HepG2 (cell line): Measurements from ENCODE around the gene PKIB. TPM values are rescaled to one million over a fixed set of nuclear protein-coding genes. Genes with fewer than 3 reads are reported as not detected.

Experiments
- ATAC-seq: fragments of 200-7000 bp; cut with Tn5 transposase; 3 replicates; pipeline ENCODE4 v1.9.1; 2020; ENCODE audit warnings: mild to moderate bottlenecking, moderate library complexity
- BruUV-seq: library from RNA; stranded (reverse); fragments of 400-500 nt; replicated peaks from 2 replicates; lab custom pipeline; 2021; lab: Mats Ljungman, UMichigan
- CTCF ChIA-PET: fragments of 300-600 bp; formaldehyde crosslinking; extraction: SDS; loops from one replicate; lab custom pipeline; 2021; ENCODE audit warnings: low total read pairs, inconsistent platforms, low intra/inter-chr PET ratio; lab: Yijun Ruan, JAX
- POLR2A ChIA-PET: fragments of 350-600 bp; sonication (Branson Sonifier 250); formaldehyde crosslinking; loops from one replicate; lab custom pipeline; 2020; ENCODE audit warnings: antibody characterized with exemption, inconsistent platforms; lab: Yijun Ruan, JAX
- DNase-seq: peaks from one replicate; pipeline ENCODE4 v3.0.0-alpha.2; 2015; ENCODE audit warnings: low spot score
- FAIRE-seq: peaks from 3 replicates; lab custom pipeline; 2011; peaks lifted over from hg19 to GRCh38; lab: Jason Lieb, UNC
- H2AFZ ChIP-seq: one replicate; pipeline ENCODE4 v1.6.1; 2011; ENCODE audit warnings: low read length, inconsistent platforms
- H3K27ac ChIP-seq: fragments of 300-600 bp; 3 replicates; pipeline ENCODE4 v1.8.0; 2011; ENCODE audit warnings: mixed run types, mild to moderate bottlenecking, mixed read lengths, low read length, inconsistent platforms; ENCODE audit not compliant: insufficient read depth; ENCODE audit errors: extremely low read length
- H3K27me3 ChIP-seq, 2 experiments: fragments of 200-600 bp in 1 of 2; 2 replicates in 1 of 2; 3 replicates in 1 of 2; pipeline versions ENCODE4 v1.6.0 to v1.8.0; 2011; ENCODE audit warnings: low read length in 2 of 2, mild to moderate bottlenecking in 2 of 2, moderate library complexity in 2 of 2, inconsistent platforms in 1 of 2; ENCODE audit not compliant: insufficient read depth in 2 of 2, control insufficient read depth in 1 of 2
- H3K36me3 ChIP-seq, 2 experiments: fragments of 200-600 bp in 1 of 2; replicated peaks in 1 of 2; 2 replicates in 1 of 2; 3 replicates in 1 of 2; pipeline versions ENCODE4 v1.5.1 to v1.8.0; 2011; ENCODE audit warnings: low read length in 2 of 2, inconsistent platforms in 1 of 2; ENCODE audit not compliant: insufficient read depth in 2 of 2, control insufficient read depth in 1 of 2
- H3K4me1 ChIP-seq: 2 replicates; pipeline ENCODE4 v1.5.1; 2012; ENCODE audit warnings: low read length, inconsistent platforms; ENCODE audit not compliant: insufficient read depth
- H3K4me2 ChIP-seq: 2 replicates; pipeline ENCODE4 v1.6.0; 2011; ENCODE audit warnings: low read depth, low read length, inconsistent platforms
- H3K4me3 ChIP-seq, 3 experiments: fragments of 200-600 bp in 1 of 3; sonication (generic), shearing (Covaris generic) in 1 of 3; replicated peaks in 1 of 3; 2 replicates each; pipeline ENCODE4 v1.5.1; 2011 to 2016; ENCODE audit warnings: low read length in 3 of 3, inconsistent platforms in 2 of 3, low read depth in 2 of 3, mild to moderate bottlenecking in 2 of 3, control low read depth in 1 of 3, mixed read lengths in 1 of 3; ENCODE audit not compliant: insufficient read depth in 1 of 3
- H3K79me2 ChIP-seq: one replicate; pipeline ENCODE4 v1.6.1; 2011; ENCODE audit warnings: low read length, inconsistent platforms; ENCODE audit not compliant: insufficient read depth
- H3K9ac ChIP-seq: 2 replicates; pipeline ENCODE4 v1.6.0; 2011; ENCODE audit warnings: mild to moderate bottlenecking, low read depth, low read length, inconsistent platforms; ENCODE audit not compliant: insufficient read depth
- H3K9me3 ChIP-seq: 2 replicates; pipeline ENCODE4 v1.5.1; 2012; ENCODE audit warnings: mild to moderate bottlenecking, low read length
- H4K20me1 ChIP-seq: 2 replicates; pipeline ENCODE4 v1.6.0; 2011; ENCODE audit warnings: inconsistent platforms, mild to moderate bottlenecking, low read length, moderate library complexity; ENCODE audit not compliant: insufficient read depth
- SOX6 ChIP-seq, 2 experiments: fragments of 450-650 bp in 1 of 2; sonication (generic) in 1 of 2; formaldehyde crosslinking in 1 of 2; IDR thresholded peaks; 2 replicates each; pipeline versions ENCODE4 v1.4.0 to v1.6.1; 2017 to 2020; ENCODE audit warnings: antibody characterized with exemption in 1 of 2, mild to moderate bottlenecking in 1 of 2, missing genetic modification reagents in 1 of 2
- WGBS: methylation state at CpG from one replicate; pipeline ENCODE4 v1.1.6; 2017; ENCODE audit warnings: low lambda C conversion rate; 5-methylcytosine and 5-hydroxymethylcytosine counted together
- in situ Hi-C: cut with HindIII; loops from 2 replicates; pipeline ENCODE4 v1.10.0; 2017; ENCODE audit warnings: low pct_unique_long_range_greater_than_20kb; ENCODE audit not compliant: extremely low pct_ligation_motif_present
- intact Hi-C: fragments of 100-400 bp; cut with micrococcal nuclease; formaldehyde crosslinking; loops from one replicate; pipeline ENCODE4 v1.10.0; 2022; ENCODE audit not compliant: unreplicated experiment
- polyA plus RNA-seq, 8 experiments: library from polyadenylated mRNA; depleted of rRNA in 3 of 8; stranded (reverse) in 7 of 8; unstranded in 1 of 8; fragments of >200 nt; fragmentation: Illumina TruSeq in 4 of 8; extraction: Trizol in 4 of 8; gene quantifications; 2 replicates each; pipeline versions ENCODE4 v1.2.1 to v1.2.3, GENCODE V29; 2011 to 2016; ENCODE audit warnings: low read depth in 4 of 8, missing spikeins in 1 of 8, mixed read lengths in 1 of 8; ENCODE audit not compliant: insufficient read depth in 1 of 8
- total RNA-seq, 5 experiments: library from RNA; depleted of rRNA; stranded (reverse); fragments of >200 nt; fragmentation: Illumina TruSeq; extraction: Trizol; gene quantifications; 2 replicates each; pipeline ENCODE4 v1.2.3, GENCODE V29; 2016; ENCODE audit warnings: low read depth in 1 of 5
- TF ChIP-seq, protein P1 (sequence below): fragments of 450-650 bp; IDR thresholded peaks from 2 replicates; pipeline ENCODE4 v1.6.1; 2017; ENCODE audit warnings: mild to moderate bottlenecking

Gene PKIB
- total and polyA plus RNA-seq, 2 of the 13 experiments (the other 11 are each of a cell fraction or from before 2014, with no cell fraction given): 1.4 to 1.5 TPM

GRCh38 chr6:122740091-122740490, 129.9 kb downstream of the PKIB start (continued):
- no peak for TF ChIP-seq SOX6 (IDR thresholded peaks at IDR 0.05)
- TF ChIP-seq SOX6 (CRISPR knock-in tag; IDR thresholded peaks at IDR 0.05): no peak

- no peak overlapping the region for H3K4me3 ChIP-seq
- ATAC-seq (no peak), DNase-seq (no peak), FAIRE-seq (no peak)
- in situ Hi-C loops (loop anchor here (25.0 kb wide), 1 partner anchor 571 kb away; no protein-coding TSS in a partner anchor), intact Hi-C loops (no loop called here)
- no peak overlapping the region for H3K4me2 ChIP-seq
- TF ChIP-seq, protein P1, sequence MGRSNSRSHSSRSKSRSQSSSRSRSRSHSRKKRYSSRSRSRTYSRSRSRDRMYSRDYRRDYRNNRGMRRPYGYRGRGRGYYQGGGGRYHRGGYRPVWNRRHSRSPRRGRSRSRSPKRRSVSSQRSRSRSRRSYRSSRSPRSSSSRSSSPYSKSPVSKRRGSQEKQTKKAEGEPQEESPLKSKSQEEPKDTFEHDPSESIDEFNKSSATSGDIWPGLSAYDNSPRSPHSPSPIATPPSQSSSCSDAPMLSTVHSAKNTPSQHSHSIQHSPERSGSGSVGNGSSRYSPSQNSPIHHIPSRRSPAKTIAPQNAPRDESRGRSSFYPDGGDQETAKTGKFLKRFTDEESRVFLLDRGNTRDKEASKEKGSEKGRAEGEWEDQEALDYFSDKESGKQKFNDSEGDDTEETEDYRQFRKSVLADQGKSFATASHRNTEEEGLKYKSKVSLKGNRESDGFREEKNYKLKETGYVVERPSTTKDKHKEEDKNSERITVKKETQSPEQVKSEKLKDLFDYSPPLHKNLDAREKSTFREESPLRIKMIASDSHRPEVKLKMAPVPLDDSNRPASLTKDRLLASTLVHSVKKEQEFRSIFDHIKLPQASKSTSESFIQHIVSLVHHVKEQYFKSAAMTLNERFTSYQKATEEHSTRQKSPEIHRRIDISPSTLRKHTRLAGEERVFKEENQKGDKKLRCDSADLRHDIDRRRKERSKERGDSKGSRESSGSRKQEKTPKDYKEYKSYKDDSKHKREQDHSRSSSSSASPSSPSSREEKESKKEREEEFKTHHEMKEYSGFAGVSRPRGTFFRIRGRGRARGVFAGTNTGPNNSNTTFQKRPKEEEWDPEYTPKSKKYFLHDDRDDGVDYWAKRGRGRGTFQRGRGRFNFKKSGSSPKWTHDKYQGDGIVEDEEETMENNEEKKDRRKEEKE: no peak
- H3K79me2 ChIP-seq: no peaks in the 10 kb centered on the region
- no peaks in the 10 kb centered on the region for H3K4me1 ChIP-seq
- no peak overlapping the region for H3K27ac ChIP-seq
- no peaks in the 10 kb centered on the region for H3K36me3 ChIP-seq
- peaks cover 0 to 3% of the 10 kb centered on the region in 2 experiments; a peak in 2 of 5 replicates for H3K27me3 ChIP-seq
- H3K9ac ChIP-seq: no peak overlapping the region
- BruUV-seq: no TSS peak
- ChIA-PET POLR2A (no interaction called here), CTCF (no interaction called here)
- H3K9me3 ChIP-seq: peaks cover 9% of the 10 kb centered on the region; the same call in 1 of the 2 replicates
- 4% methylated on average over 2 of the region's 2 CpGs for WGBS
- H2AFZ ChIP-seq: no peak overlapping the region
- H4K20me1 ChIP-seq: no peaks in the 10 kb centered on the region
Measured at GRCh38 chr6:122740936-122741335, 130.7 kb downstream of the PKIB start.
